ENCODE measurements around the gene PHF2.

Gene PHF2

DNA sequence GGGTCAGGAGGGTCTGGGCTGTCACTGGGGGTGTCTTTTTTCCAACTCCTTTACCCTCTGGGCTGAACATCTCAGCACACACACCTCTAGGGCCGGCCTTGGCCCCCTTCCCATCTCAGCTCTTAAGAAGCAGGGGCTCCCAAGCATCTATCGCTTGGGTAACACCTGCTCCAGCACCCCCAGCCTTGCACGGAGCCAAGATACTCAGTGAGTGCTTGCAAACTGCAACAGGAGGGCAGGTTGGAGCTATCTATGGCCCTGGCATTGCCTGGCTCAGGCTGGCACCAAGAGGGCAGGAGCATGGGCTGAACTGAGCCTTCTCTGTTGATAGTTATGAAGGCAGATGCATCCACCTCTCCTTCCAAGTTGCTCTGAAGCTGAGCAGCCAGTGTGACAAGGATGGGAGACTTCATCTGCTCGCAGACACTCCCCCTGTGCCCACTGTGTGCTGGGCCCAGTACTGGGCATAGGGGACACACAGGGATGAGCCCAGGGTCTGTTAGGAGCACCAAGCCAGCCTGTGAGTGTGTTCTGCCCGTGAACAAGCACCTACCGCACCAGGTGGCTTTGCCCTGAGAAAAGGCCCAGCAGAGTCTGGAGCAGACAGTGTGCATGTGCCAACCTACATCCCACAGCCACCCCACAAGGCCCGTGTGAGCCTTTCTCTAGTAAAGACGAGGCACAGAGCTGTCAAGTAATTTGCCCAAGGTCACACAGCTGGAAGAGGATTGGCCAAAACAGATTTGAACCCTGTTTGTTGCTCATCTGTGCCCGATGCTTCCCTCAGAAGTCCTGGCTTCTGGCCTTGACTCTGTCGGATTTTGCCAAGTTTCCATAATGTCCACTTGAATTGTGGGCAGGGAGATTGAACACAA is 58.2 kb downstream of the PHF2 start:
- no peak for TF ChIP-seq CTCF (IDR thresholded peaks at IDR 0.05; ENCODE audit: low read length, missing control alignments)
- no peak overlapping the region for H3K4me3 ChIP-seq (replicated peaks; ENCODE audit: low read depth, low read length)
- DNase-seq (ENCODE audit: low read depth), result no peak

- no peak for TF ChIP-seq CTCF (IDR thresholded peaks at IDR 0.05; ENCODE audit: low read length, missing control alignments)
- no peak overlapping the region for H3K4me3 ChIP-seq (replicated peaks; ENCODE audit: low read depth, low read length)
- no peak for DNase-seq (ENCODE audit: low read depth)
Observed at GRCh38 chr9:93635186-93636107, 59.1 kb downstream of the PHF2 start.

DNA sequence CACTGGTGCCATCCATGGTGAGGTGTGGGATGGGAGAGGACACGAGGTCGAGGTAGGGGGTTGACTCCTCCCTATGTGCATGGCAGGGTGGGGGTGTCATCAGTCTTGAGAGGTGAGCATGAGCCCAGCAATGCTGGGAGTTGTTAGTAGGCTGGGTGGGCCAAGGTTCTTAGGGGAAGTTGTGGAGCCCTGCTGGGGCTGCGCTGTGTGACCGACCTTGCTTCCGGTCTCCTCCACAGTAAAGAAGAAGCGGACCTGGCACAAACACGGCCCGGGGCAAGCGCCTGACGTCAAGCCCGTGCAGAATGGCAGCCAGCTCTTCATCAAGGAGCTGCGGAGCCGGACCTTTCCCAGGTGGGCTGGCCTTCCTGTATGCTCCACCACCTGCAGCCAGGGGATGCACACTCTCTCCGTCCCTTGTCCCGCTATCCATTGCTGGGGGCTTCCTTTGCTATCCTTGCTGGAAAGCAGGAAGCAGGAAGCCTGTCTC is 59.8 kb downstream of the PHF2 start:
- DNase-seq (ENCODE audit: low read depth), result no peak
- no peak for TF ChIP-seq CTCF (IDR thresholded peaks at IDR 0.05; ENCODE audit: low read length, missing control alignments)
- no peak overlapping the region for H3K4me3 ChIP-seq (replicated peaks; ENCODE audit: low read depth, low read length)

DNA sequence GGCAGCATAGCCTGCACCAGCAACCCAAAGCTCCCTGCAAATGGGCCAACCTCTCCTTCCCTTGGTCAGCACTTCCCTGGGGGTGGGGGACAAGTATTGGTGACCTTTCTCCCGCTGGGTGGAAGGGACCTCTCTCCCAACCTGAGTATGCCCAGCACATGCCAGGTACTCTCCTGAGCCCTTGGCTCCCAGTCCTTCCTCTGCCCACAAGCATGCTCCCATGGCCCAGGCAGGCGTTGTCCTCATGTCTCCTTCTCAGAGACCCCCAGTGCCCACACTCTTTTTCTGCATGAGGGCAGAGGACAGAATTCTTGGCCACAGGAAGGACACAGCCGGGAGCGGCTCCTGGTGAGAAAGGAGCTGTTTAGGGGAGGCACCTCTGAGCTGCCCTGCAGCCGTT is 60.3 kb downstream of the PHF2 start:
- no peak for TF ChIP-seq CTCF (IDR thresholded peaks at IDR 0.05; ENCODE audit: low read length, missing control alignments)

DNA sequence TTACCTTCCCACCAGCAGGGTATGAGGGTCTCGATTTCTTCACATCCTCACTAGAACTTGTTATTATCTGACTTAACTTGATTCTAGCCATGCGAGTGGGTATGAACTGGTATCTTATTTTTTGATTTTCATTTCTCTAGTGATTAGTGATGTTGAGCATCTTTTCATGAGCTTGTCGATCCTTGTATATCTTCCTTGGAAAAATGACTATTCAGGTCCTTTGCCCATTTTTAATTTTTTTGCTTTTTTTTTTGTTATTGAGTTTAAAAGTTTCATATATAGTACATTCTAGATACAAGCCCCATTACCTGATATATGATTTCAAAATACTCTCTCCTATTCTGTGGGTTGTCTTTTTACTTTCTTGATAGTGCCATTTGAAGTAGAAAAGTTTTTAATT is 61.5 kb downstream of the PHF2 start:
- no peak overlapping the region for H3K4me3 ChIP-seq (replicated peaks; ENCODE audit: low read depth, low read length)
- TF ChIP-seq CTCF (IDR thresholded peaks at IDR 0.05; ENCODE audit: low read length, missing control alignments), result no peak
- no peak for DNase-seq (ENCODE audit: low read depth)

More for the DNA sequence above, 60.3 kb downstream of the PHF2 start:
- DNase-seq (ENCODE audit: low read depth), result no peak
- no peak overlapping the region for H3K4me3 ChIP-seq (replicated peaks; ENCODE audit: low read depth, low read length)

- no peak for DNase-seq (ENCODE audit: low read depth)
- no peak overlapping the region for H3K4me3 ChIP-seq (replicated peaks; ENCODE audit: low read depth, low read length)
- TF ChIP-seq CTCF (IDR thresholded peaks at IDR 0.05; ENCODE audit: low read length, missing control alignments), result no peak
Observed at GRCh38 chr9:93640027-93640426, 63.6 kb downstream of the PHF2 start.

Measured in fibroblast of pulmonary artery (primary cell).